ENCODE results near the gene TMEM30B. TPM values are rescaled to one million over a fixed set of nuclear protein-coding genes. Genes with fewer than 3 reads are reported as not detected.

The TMEM30B gene
- total RNA-seq, 2 donors from 2014 or later = 2.0 to 3.7 TPM

- DNase-seq (ENCODE audit: low spot score) = no peak
- H3K27me3 ChIP-seq = no peaks in the 10 kb centered on the region
- H3K4me3 ChIP-seq = no peak overlapping the region
- H3K9me3 ChIP-seq = peaks cover 0 to 20% of the 10 kb centered on the region in 2 donors
- H3K36me3 ChIP-seq = no peaks in the 10 kb centered on the region
- TF ChIP-seq, protein P1, sequence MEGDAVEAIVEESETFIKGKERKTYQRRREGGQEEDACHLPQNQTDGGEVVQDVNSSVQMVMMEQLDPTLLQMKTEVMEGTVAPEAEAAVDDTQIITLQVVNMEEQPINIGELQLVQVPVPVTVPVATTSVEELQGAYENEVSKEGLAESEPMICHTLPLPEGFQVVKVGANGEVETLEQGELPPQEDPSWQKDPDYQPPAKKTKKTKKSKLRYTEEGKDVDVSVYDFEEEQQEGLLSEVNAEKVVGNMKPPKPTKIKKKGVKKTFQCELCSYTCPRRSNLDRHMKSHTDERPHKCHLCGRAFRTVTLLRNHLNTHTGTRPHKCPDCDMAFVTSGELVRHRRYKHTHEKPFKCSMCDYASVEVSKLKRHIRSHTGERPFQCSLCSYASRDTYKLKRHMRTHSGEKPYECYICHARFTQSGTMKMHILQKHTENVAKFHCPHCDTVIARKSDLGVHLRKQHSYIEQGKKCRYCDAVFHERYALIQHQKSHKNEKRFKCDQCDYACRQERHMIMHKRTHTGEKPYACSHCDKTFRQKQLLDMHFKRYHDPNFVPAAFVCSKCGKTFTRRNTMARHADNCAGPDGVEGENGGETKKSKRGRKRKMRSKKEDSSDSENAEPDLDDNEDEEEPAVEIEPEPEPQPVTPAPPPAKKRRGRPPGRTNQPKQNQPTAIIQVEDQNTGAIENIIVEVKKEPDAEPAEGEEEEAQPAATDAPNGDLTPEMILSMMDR (IDR thresholded peaks at IDR 0.05) = no peak
- no peaks in the 10 kb centered on the region for H3K4me1 ChIP-seq
- no peak overlapping the region for H3K27ac ChIP-seq
Measured at GRCh38 chr14:61238611-61239245, 42.4 kb downstream of the TMEM30B start.

GRCh38 chr14:61234215-61234916 is 46.8 kb downstream of the TMEM30B start:
- Histone ChIP-seq H3K27ac (no peak overlapping the region), H3K4me3 (no peak overlapping the region), H3K27me3 (no peaks in the 10 kb centered on the region), H3K4me1 (no peaks in the 10 kb centered on the region), H3K9me3 (no peaks in the 10 kb centered on the region), H3K36me3 (no peaks in the 10 kb centered on the region)
- DNase-seq (ENCODE audit: low spot score) = no peak
- TF ChIP-seq, protein P1 (IDR thresholded peaks at IDR 0.05) = no peak

DNA sequence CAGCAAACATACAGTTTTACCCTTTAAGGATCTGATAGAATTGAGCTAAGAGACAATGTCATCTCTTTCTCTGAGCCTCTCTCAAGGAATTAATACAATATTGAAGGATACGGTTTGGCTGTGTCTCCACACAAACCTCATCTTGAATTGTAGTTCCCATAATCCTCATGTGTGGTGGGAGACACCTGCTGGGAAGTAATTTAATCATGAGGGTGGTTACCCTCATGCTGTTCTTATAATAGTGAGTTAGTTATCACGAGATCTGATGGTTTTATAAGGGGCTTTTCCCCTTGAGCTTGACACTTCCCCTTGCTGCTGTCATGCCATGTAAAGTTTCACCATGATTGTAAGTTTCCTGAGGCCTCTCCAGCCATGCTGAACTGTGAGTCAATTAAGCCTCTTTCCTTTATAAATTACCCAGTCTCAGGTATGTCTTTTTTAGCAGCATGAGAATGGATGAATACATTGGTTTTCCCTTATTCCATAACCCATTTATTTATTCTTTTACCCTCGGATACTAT is 47.6 kb downstream of the TMEM30B start:
- H3K4me3 ChIP-seq = no peak overlapping the region
- TF ChIP-seq, protein P1 (IDR thresholded peaks at IDR 0.05) = no peak
- H3K36me3 ChIP-seq = no peaks in the 10 kb centered on the region
- DNase-seq (ENCODE audit: low spot score) = no peak
- H3K27me3 ChIP-seq = no peaks in the 10 kb centered on the region
- no peak overlapping the region for H3K27ac ChIP-seq
- H3K9me3 ChIP-seq = no peaks in the 10 kb centered on the region
- no peaks in the 10 kb centered on the region for H3K4me1 ChIP-seq

DNA sequence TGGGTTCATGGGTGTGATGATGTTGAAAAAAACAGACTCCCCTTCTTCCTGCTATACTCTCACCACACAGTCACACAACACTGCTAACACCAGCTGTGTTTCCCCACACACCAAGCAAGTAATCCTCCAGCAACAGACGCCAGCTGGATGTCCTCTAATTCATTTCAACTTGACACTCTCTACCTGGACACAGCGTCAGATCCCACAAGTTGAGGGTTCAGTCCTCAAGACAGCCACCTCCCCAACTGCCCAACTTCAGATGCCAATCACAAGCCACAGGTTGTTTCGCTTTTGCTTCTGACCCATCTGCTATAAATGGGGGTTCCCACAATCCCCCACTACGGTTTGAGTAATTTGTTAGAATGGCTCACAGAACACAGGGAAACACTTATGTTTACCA is 49.3 kb downstream of the TMEM30B start:
- TF ChIP-seq, protein P1 (IDR thresholded peaks at IDR 0.05) = no peak
- Histone ChIP-seq H3K4me1 (no peaks in the 10 kb centered on the region), H3K9me3 (no peaks in the 10 kb centered on the region), H3K27ac (no peak overlapping the region), H3K27me3 (no peaks in the 10 kb centered on the region), H3K4me3 (no peak overlapping the region), H3K36me3 (no peaks in the 10 kb centered on the region)
- DNase-seq (ENCODE audit: low spot score) = no peak

- Histone ChIP-seq H3K36me3 (no peaks in the 10 kb centered on the region), H3K4me3 (no peak overlapping the region), H3K4me1 (no peaks in the 10 kb centered on the region), H3K27me3 (no peaks in the 10 kb centered on the region), H3K27ac (no peak overlapping the region), H3K9me3 (no peaks in the 10 kb centered on the region)
- TF ChIP-seq, protein P1 (IDR thresholded peaks at IDR 0.05) = no peak
- DNase-seq (ENCODE audit: low spot score) = no peak
Measured at GRCh38 chr14:61229981-61230380, 51.2 kb downstream of the TMEM30B start.
